Ishikawa (cell line): Measurements from ENCODE around the gene RUNX1.

Experiments used
- CEBPB ChIP-seq: IDR thresholded peaks from 2 replicates; pipeline ENCODE4 v1.6.1; 2012
- CREB1 ChIP-seq: IDR thresholded peaks from 2 replicates; pipeline ENCODE4 v1.6.1; 2012; ENCODE audit warnings: low read depth
- EGR1 ChIP-seq: IDR thresholded peaks from 2 replicates; pipeline ENCODE4 v1.6.1; 2012
- EP300 ChIP-seq: IDR thresholded peaks from 2 replicates; pipeline ENCODE4 v1.6.1; 2012; ENCODE audit warnings: borderline replicate concordance
- FOXM1 ChIP-seq: IDR thresholded peaks from 2 replicates; pipeline ENCODE4 v1.6.1; 2012; ENCODE audit warnings: low read depth, borderline replicate concordance
- MAX ChIP-seq: IDR thresholded peaks from 2 replicates; pipeline ENCODE4 v1.6.1; 2012
- NFIC ChIP-seq: IDR thresholded peaks from 2 replicates; pipeline ENCODE4 v1.6.1; 2012
- RAD21 ChIP-seq: IDR thresholded peaks from 2 replicates; pipeline ENCODE4 v1.6.1; 2012; ENCODE audit warnings: low read depth
- REST ChIP-seq: IDR thresholded peaks from 2 replicates; pipeline ENCODE4 v1.6.1; 2012; ENCODE audit warnings: low read depth, mild to moderate bottlenecking
- TAF1 ChIP-seq: IDR thresholded peaks from 2 replicates; pipeline ENCODE4 v1.6.1; 2012; ENCODE audit warnings: low read depth, mild to moderate bottlenecking
- TCF12 ChIP-seq: IDR thresholded peaks from 2 replicates; pipeline ENCODE4 v1.6.1; 2012; ENCODE audit warnings: low read depth
- TEAD4 ChIP-seq: IDR thresholded peaks from 2 replicates; pipeline ENCODE4 v1.6.1; 2012
- USF1 ChIP-seq: IDR thresholded peaks from 2 replicates; pipeline ENCODE4 v1.6.1; 2012
- YY1 ChIP-seq: IDR thresholded peaks from 2 replicates; pipeline ENCODE4 v1.6.1; 2012; ENCODE audit warnings: low read depth
- ZBTB7A ChIP-seq: IDR thresholded peaks from 2 replicates; pipeline ENCODE4 v1.6.1; 2012; ENCODE audit warnings: low read depth

Gene RUNX1

GRCh38 chr21:34845521-34846451, 203.3 kb downstream of the RUNX1 start:
- TF ChIP-seq TEAD4, result peak; percentile 16; the same call in 1 of the 2 replicates
- peak; percentile 32; the same call in 1 of the 2 replicates for TF ChIP-seq TCF12
- TF ChIP-seq EP300, result peak; percentile 41; the same call in 1 of the 2 replicates
- peak; percentile 85 for TF ChIP-seq NFIC
- no peak for TF ChIP-seq USF1

- TF ChIP-seq MAX (peak; percentile 75), CREB1 (no peak), ZBTB7A (no peak), EGR1 (no peak), TAF1 (no peak), USF1 (peak; percentile 57), YY1 (no peak), TCF12 (peak; percentile 84), REST (no peak), RAD21 (no peak), EP300 (peak; percentile 62; the same call in 1 of the 2 replicates), TEAD4 (peak; percentile 78), NFIC (peak; percentile 87), CEBPB (no peak), FOXM1 (no peak)
Observed at GRCh38 chr21:34844924-34845238, 204.2 kb downstream of the RUNX1 start.

GRCh38 chr21:34844013-34844923, 204.8 kb downstream of the RUNX1 start:
- TF ChIP-seq CREB1, result no peak
- TF ChIP-seq TEAD4, result no peak

GRCh38 chr21:34843562-34843961, 205.5 kb downstream of the RUNX1 start:
- TF ChIP-seq TAF1, result no peak
- no peak for TF ChIP-seq REST
- TF ChIP-seq FOXM1, result no peak
- no peak for TF ChIP-seq CREB1
- no peak for TF ChIP-seq MAX
- TF ChIP-seq ZBTB7A, result no peak
- no peak for TF ChIP-seq EGR1
- no peak for TF ChIP-seq YY1
- no peak for TF ChIP-seq NFIC
- TF ChIP-seq RAD21, result no peak
- TF ChIP-seq TEAD4, result no peak
- TF ChIP-seq TCF12, result no peak
- TF ChIP-seq USF1, result no peak
- TF ChIP-seq CEBPB, result no peak
- TF ChIP-seq EP300, result no peak

- TF ChIP-seq TEAD4 (no peak), TCF12 (no peak), REST (no peak), EGR1 (no peak), CEBPB (no peak)
Observed at GRCh38 chr21:34841154-34841553, 207.9 kb downstream of the RUNX1 start.
